ENCODE results near the gene TBC1D20.

TBC1D20 gene

GRCh38 chr20:435558-435957, 26.8 kb downstream of the TBC1D20 start:
- no peak for TF ChIP-seq FOXP2 (optimal IDR thresholded peaks at IDR 0.05; ENCODE audit: borderline replicate concordance, extremely low read depth, extremely low read length, insufficient read depth)
- TF ChIP-seq POLR2AphosphoS5 (IDR thresholded peaks at IDR 0.05; ENCODE audit: low read depth, low read length) = no peak
- TF ChIP-seq REST (IDR thresholded peaks at IDR 0.05; ENCODE audit: insufficient read depth in 1 of 2, low read depth in 2 of 2, low read length in 2 of 2) = no peak
- TF ChIP-seq SIN3A (IDR thresholded peaks at IDR 0.05; ENCODE audit: borderline replicate concordance, insufficient read depth, low read length) = no peak
- TF ChIP-seq TAF1 (IDR thresholded peaks at IDR 0.05; ENCODE audit: borderline replicate concordance, insufficient read depth, low read length) = no peak

GRCh38 chr20:434661-435419, 27.5 kb downstream of the TBC1D20 start:
- TF ChIP-seq TAF1 (IDR thresholded peaks at IDR 0.05; ENCODE audit: borderline replicate concordance, insufficient read depth, low read length) (no peak), REST (IDR thresholded peaks at IDR 0.05; ENCODE audit: insufficient read depth in 1 of 2, low read depth in 2 of 2, low read length in 2 of 2) (no peak), SIN3A (IDR thresholded peaks at IDR 0.05; ENCODE audit: borderline replicate concordance, insufficient read depth, low read length) (no peak), FOXP2 (optimal IDR thresholded peaks at IDR 0.05; ENCODE audit: borderline replicate concordance, extremely low read depth, extremely low read length, insufficient read depth) (no peak), POLR2AphosphoS5 (IDR thresholded peaks at IDR 0.05; ENCODE audit: low read depth, low read length) (no peak)

- no peak for TF ChIP-seq SIN3A (IDR thresholded peaks at IDR 0.05; ENCODE audit: borderline replicate concordance, insufficient read depth, low read length)
These were observed 28.1 kb downstream of the TBC1D20 start for GRCh38 chr20:434221-434620.

GRCh38 chr20:433300-433975, 28.9 kb downstream of the TBC1D20 start:
- TF ChIP-seq FOXP2 (optimal IDR thresholded peaks at IDR 0.05; ENCODE audit: borderline replicate concordance, extremely low read depth, extremely low read length, insufficient read depth) (no peak), TAF1 (IDR thresholded peaks at IDR 0.05; ENCODE audit: borderline replicate concordance, insufficient read depth, low read length) (no peak), SIN3A (IDR thresholded peaks at IDR 0.05; ENCODE audit: borderline replicate concordance, insufficient read depth, low read length) (no peak), REST (IDR thresholded peaks at IDR 0.05; ENCODE audit: insufficient read depth in 1 of 2, low read depth in 2 of 2, low read length in 2 of 2) (no peak), POLR2AphosphoS5 (IDR thresholded peaks at IDR 0.05; ENCODE audit: low read depth, low read length) (no peak)

GRCh38 chr20:432677-433299, 29.5 kb downstream of the TBC1D20 start:
- TF ChIP-seq POLR2AphosphoS5 (IDR thresholded peaks at IDR 0.05; ENCODE audit: low read depth, low read length) (peak; percentile 28; the same call in 1 of the 2 replicates), REST (IDR thresholded peaks at IDR 0.05; ENCODE audit: insufficient read depth in 1 of 2, low read depth in 2 of 2, low read length in 2 of 2) (no peak)

Measured in PFSK-1 (cell line).